A549 treated with AZD9567 at 1 μM for 4 hours (cell line): ENCODE measurements around the gene EFEMP2. TPM values are rescaled to one million over a fixed set of nuclear protein-coding genes. Genes with fewer than 3 reads are reported as not detected.

ENCODE experiments used
- total RNA-seq: library from RNA; stranded (reverse); fragments of 200-300 nt; extraction: Qiagen RNA extraction; gene quantifications from 5 replicates; pipeline ENCODE4 v1.2.3, GENCODE V29; 2022; ENCODE audit not compliant: insufficient read depth

EFEMP2 gene
- 0.54 to 1.7 TPM (median 1.3 TPM) in 4 of 5 replicates, not detected in the other for total RNA-seq

GRCh38 chr11:65872586-65873317 is at the start of gene EFEMP2:
TSS of gene EFEMP2 (minus strand) at chr11:65872800. CDS start at chr11:65872354, 446 bp downstream.

GRCh38 chr11:65919141-65919572 is 46.6 kb upstream of the EFEMP2 start, which contains the start of gene DRAP1:
TSS of gene DRAP1 (plus strand) at chr11:65919426. CDS start at chr11:65919502, 76 bp downstream.

GRCh38 chr11:65918211-65919140 is 45.9 kb upstream of the EFEMP2 start, which contains the start of gene C11orf68:
TSS of gene C11orf68 (minus strand) at chr11:65919062. CDS start at chr11:65919031, 31 bp downstream.

GRCh38 chr11:65900125-65900898 is 27.7 kb upstream of the EFEMP2 start, which contains the start of gene FOSL1:
TSS of gene FOSL1 (minus strand) at chr11:65900388. CDS start at chr11:65900339, 49 bp downstream.

GRCh38 chr11:65890324-65891218 is 18.0 kb upstream of the EFEMP2 start, which contains the start of gene CCDC85B:
TSS of gene CCDC85B (plus strand) at chr11:65890673. CDS start at chr11:65890784, 111 bp downstream.

GRCh38 chr11:65888163-65888814 is 15.7 kb upstream of the EFEMP2 start, which contains the start of gene FIBP:
TSS of gene FIBP (minus strand) at chr11:65888471. CDS start at chr11:65888418, 53 bp downstream.

GRCh38 chr11:65879617-65880016 is 7.0 kb upstream of the EFEMP2 start, which contains the start of gene CTSW:
TSS of gene CTSW (plus strand) at chr11:65879837. CDS start at chr11:65879855, 18 bp downstream.

GRCh38 chr11:65860278-65861164 is 12.1 kb downstream of the EFEMP2 start, which contains the start of gene MUS81:
TSS of gene MUS81 (plus strand) at chr11:65860433. CDS start at chr11:65860754, 321 bp downstream.

GRCh38 chr11:65857853-65858680 is 14.5 kb downstream of the EFEMP2 start, which contains the start of gene CFL1:
TSS of gene CFL1 (minus strand) at chr11:65858180. CDS start at chr11:65858099, 81 bp downstream.

GRCh38 chr11:65833297-65834030 is 39.1 kb downstream of the EFEMP2 start, which contains the start of gene SNX32:
TSS of gene SNX32 (plus strand) at chr11:65833963. CDS start at chr11:65834066, 103 bp downstream.

Other genes with a start within 250 kb of the EFEMP2 start
- 11.1 to 21.7 TPM (median 18.4 TPM) in 5 replicates for gene SIPA1, start 234.7 kb downstream of the EFEMP2 start, total RNA-seq
- gene RELA, start 209.9 kb downstream of the EFEMP2 start, total RNA-seq = 52.1 to 79.3 TPM (median 74.8 TPM) in 5 replicates
- gene KAT5, start 160.5 kb downstream of the EFEMP2 start, total RNA-seq = 31.3 to 46.9 TPM (median 45.7 TPM) in 5 replicates
- 26.8 to 55.4 TPM (median 52.8 TPM) in 5 replicates for gene RNASEH2C, start 152.0 kb downstream of the EFEMP2 start, total RNA-seq
- 6.6 to 12.9 TPM (median 11.5 TPM) in 5 replicates for gene AP5B1, start 91.8 kb downstream of the EFEMP2 start, total RNA-seq
- 0.05 to 0.09 TPM (median 0.09 TPM) in 4 of 5 replicates, not detected in the other for gene OVOL1, start 85.7 kb downstream of the EFEMP2 start, total RNA-seq
- gene SNX32, start 38.8 kb downstream of the EFEMP2 start, total RNA-seq = 0.08 to 0.10 TPM (median 0.10 TPM) in 3 of 5 replicates, not detected in the others
- gene CFL1, start 14.6 kb downstream of the EFEMP2 start, total RNA-seq = 2,195 to 2,429 TPM (median 2,317 TPM) in 5 replicates
- gene MUS81, start 12.4 kb downstream of the EFEMP2 start, total RNA-seq = 18.2 to 33.2 TPM (median 29.7 TPM) in 5 replicates
- 0.09 TPM in 3 of 5 replicates, not detected in the others for gene CTSW, start 7.0 kb upstream of the EFEMP2 start, total RNA-seq
- 84.8 to 112 TPM (median 86.9 TPM) in 5 replicates for gene FIBP, start 15.7 kb upstream of the EFEMP2 start, total RNA-seq
- gene CCDC85B, start 17.9 kb upstream of the EFEMP2 start, total RNA-seq = 28.3 to 53.4 TPM (median 46.1 TPM) in 5 replicates
- gene FOSL1, start 27.6 kb upstream of the EFEMP2 start, total RNA-seq = 119 to 205 TPM (median 139 TPM) in 5 replicates
- 34.9 to 51.5 TPM (median 45.0 TPM) in 5 replicates for gene C11orf68, start 46.3 kb upstream of the EFEMP2 start, total RNA-seq
- gene DRAP1, start 46.6 kb upstream of the EFEMP2 start, total RNA-seq = 129 to 249 TPM (median 206 TPM) in 5 replicates
- gene TSGA10IP, start 72.7 kb upstream of the EFEMP2 start, total RNA-seq = 0.25 TPM in 1 of 5 replicates, not detected in the others
- 45.1 to 62.7 TPM (median 60.4 TPM) in 5 replicates for gene SART1, start 88.9 kb upstream of the EFEMP2 start, total RNA-seq
- gene EIF1AD, start 129.4 kb upstream of the EFEMP2 start, total RNA-seq = 38.4 to 48.6 TPM (median 42.4 TPM) in 5 replicates
- 271 to 480 TPM (median 473 TPM) in 5 replicates for gene BANF1, start 129.7 kb upstream of the EFEMP2 start, total RNA-seq
- gene CST6, start 139.2 kb upstream of the EFEMP2 start, total RNA-seq = not detected in 5 replicates
- gene CATSPER1, start 153.7 kb upstream of the EFEMP2 start, total RNA-seq = 0.71 to 1.2 TPM (median 1.1 TPM) in 4 of 5 replicates, not detected in the other
- gene GAL3ST3, start 176.4 kb upstream of the EFEMP2 start, total RNA-seq = not detected in 5 replicates
- 161 to 190 TPM (median 171 TPM) in 5 replicates for gene SF3B2, start 179.6 kb upstream of the EFEMP2 start, total RNA-seq
- 61.1 to 87.1 TPM (median 78.1 TPM) in 5 replicates for gene PACS1, start 197.5 kb upstream of the EFEMP2 start, total RNA-seq